Activated CD8-positive, alpha-beta T cell treated with anti-CD3 and anti-CD28 coated beads for 36 hours (primary cell): ENCODE data around the gene ST8SIA4. TPM values are rescaled to one million over a fixed set of nuclear protein-coding genes. Genes with fewer than 3 reads are reported as not detected.
A peak's percentile ranks its signal among the peaks of the same experiment; 100 is the strongest.

Experiments used
- ATAC-seq: fragments of 200-7000 bp; cut with Tn5 transposase; one replicate; pipeline ENCODE4 v1.10.0; 2021; ENCODE audit warnings: mild to moderate bottlenecking, moderate library complexity
- CTCF ChIA-PET: fragments of 350-600 bp; sonication (Branson Sonifier 250); formaldehyde crosslinking; loops from one replicate; lab custom pipeline; 2021; ENCODE audit warnings: antibody characterized with exemption; lab: Charles Lee
- POLR2A ChIA-PET: fragments of 350-600 bp; sonication (Branson Sonifier 250); formaldehyde crosslinking; loops from one replicate; lab custom pipeline; 2021; ENCODE audit warnings: antibody characterized with exemption; lab: Charles Lee
- DNase-seq: peaks from one replicate; pipeline ENCODE4 v3.0.0-alpha.2; 2020
- H3K27ac Mint-ChIP-seq: one replicate; pipeline ENCODE4 v1.8.0; 2021; ENCODE audit warnings: mild to moderate bottlenecking, mixed read lengths
- H3K27me3 Mint-ChIP-seq: one replicate; pipeline ENCODE4 v1.8.0; 2021; ENCODE audit warnings: mixed read lengths
- H3K36me3 Mint-ChIP-seq: one replicate; pipeline ENCODE4 v1.8.0; 2021; ENCODE audit warnings: low read depth, mixed read lengths
- H3K4me1 Mint-ChIP-seq: one replicate; pipeline ENCODE4 v1.8.0; 2021; ENCODE audit warnings: low read depth, mixed read lengths
- H3K4me3 Mint-ChIP-seq: one replicate; pipeline ENCODE4 v1.8.0; 2021; ENCODE audit warnings: mild to moderate bottlenecking, moderate library complexity, mixed read lengths
- H3K9me3 Mint-ChIP-seq: one replicate; pipeline ENCODE4 v1.8.0; 2021; ENCODE audit warnings: mixed read lengths
- CTCF ChIP-seq: fragments of 200-600 bp; IDR thresholded peaks from one replicate; pipeline ENCODE4 v1.8.0; 2022; ENCODE audit warnings: antibody characterized with exemption, mild to moderate bottlenecking
- intact Hi-C: fragments of 100-400 bp; cut with micrococcal nuclease; formaldehyde crosslinking; loops from one replicate; pipeline ENCODE4 v1.10.0; 2022
- total RNA-seq, 2 experiments: library from RNA; stranded (reverse); gene quantifications; one replicate each; pipeline ENCODE4 v1.2.3, GENCODE V29; 2021

ST8SIA4 gene
- total RNA-seq, 2 experiments from 2014 or later, result 31.6 to 34.1 TPM

- Mint-ChIP-seq H3K4me1 (peaks cover 58% of the 10 kb centered on the region), H3K9me3 (no peaks in the 10 kb centered on the region), H3K4me3 (no peak overlapping the region), H3K27me3 (no peaks in the 10 kb centered on the region), H3K36me3 (peaks cover 49% of the 10 kb centered on the region), H3K27ac (peak overlapping the region; percentile 25)
- TF ChIP-seq CTCF, result no peak
- DNase-seq, result no peak
- intact Hi-C loops, result no loop called here
- ChIA-PET CTCF (interaction anchor here (0.8 to 0.9 kb wide), 2 partner anchors 13 to 14 kb away, joined by 3 to 4 read pairs; no protein-coding TSS in a partner anchor), POLR2A (interaction anchor here (10.6 kb wide), 1 partner anchor 46 kb away, joined by 124 read pairs; the partner anchor contains the start of gene ST8SIA4)
- no peak for ATAC-seq
Measured at GRCh38 chr5:100855937-100856430, 47.1 kb downstream of the ST8SIA4 start.

- ChIA-PET CTCF (interaction anchor here (0.8 to 1.6 kb wide), 3 partner anchors 13 to 46 kb away, joined by 3 to 4 read pairs (median 3); no protein-coding TSS in a partner anchor), POLR2A (interaction anchor here (10.6 kb wide), 1 partner anchor 47 kb away, joined by 124 read pairs; the partner anchor contains the start of gene ST8SIA4)
- H3K27me3 Mint-ChIP-seq, result no peaks in the 10 kb centered on the region
- H3K9me3 Mint-ChIP-seq, result no peaks in the 10 kb centered on the region
- intact Hi-C loops, result no loop called here
- peaks cover 45% of the 10 kb centered on the region for H3K36me3 Mint-ChIP-seq
- peaks cover 53% of the 10 kb centered on the region for H3K4me1 Mint-ChIP-seq
- ATAC-seq (no peak), DNase-seq (no peak)
- peak overlapping the region; percentile 37 for H3K27ac Mint-ChIP-seq
- H3K4me3 Mint-ChIP-seq, result no peak overlapping the region
- TF ChIP-seq CTCF, result no peak
Measured at GRCh38 chr5:100855295-100855694, 47.8 kb downstream of the ST8SIA4 start.

DNA sequence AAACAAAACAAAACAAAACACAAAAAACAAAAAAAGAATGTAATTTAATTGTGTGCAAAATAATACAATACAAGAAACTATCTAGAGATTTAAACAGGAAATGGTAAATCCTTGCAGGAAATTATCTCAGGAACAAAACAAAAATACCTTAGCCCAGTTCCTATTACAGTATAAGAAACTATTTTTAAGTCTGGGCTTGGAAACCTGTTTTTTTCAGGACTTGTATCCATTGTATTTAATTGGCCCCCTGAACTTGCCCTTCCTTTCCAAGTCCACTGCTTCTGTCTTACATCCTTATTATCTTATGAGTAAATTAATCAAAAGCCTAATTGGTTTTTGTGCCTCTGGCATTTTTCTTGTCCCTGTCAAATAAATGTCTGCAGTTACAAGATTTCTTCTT, 48.5 kb downstream of the ST8SIA4 start:
- ATAC-seq, result no peak
- intact Hi-C loops, result no loop called here
- H3K27me3 Mint-ChIP-seq, result no peaks in the 10 kb centered on the region
- TF ChIP-seq CTCF, result no peak
- DNase-seq, result no peak
- ChIA-PET POLR2A (interaction anchor here (10.6 kb wide), 1 partner anchor 48 kb away, joined by 124 read pairs; the partner anchor contains the start of gene ST8SIA4), CTCF (interaction anchor here (1.6 kb wide), 1 partner anchor 47 kb away, joined by 3 read pairs; no protein-coding TSS in a partner anchor)
- peak overlapping the region; percentile 93 for H3K27ac Mint-ChIP-seq
- peaks cover 42% of the 10 kb centered on the region for H3K36me3 Mint-ChIP-seq
- no peaks in the 10 kb centered on the region for H3K9me3 Mint-ChIP-seq
- peaks cover 46% of the 10 kb centered on the region for H3K4me1 Mint-ChIP-seq
- H3K4me3 Mint-ChIP-seq, result no peak overlapping the region

- Mint-ChIP-seq H3K36me3 (peaks cover 47% of the 10 kb centered on the region), H3K27ac (peak overlapping the region; percentile 93), H3K4me1 (peaks cover 41% of the 10 kb centered on the region), H3K9me3 (no peaks in the 10 kb centered on the region), H3K4me3 (peak overlapping the region; percentile 54), H3K27me3 (no peaks in the 10 kb centered on the region)
- ChIA-PET POLR2A (interaction anchor here (3.3 kb wide), 1 partner anchor 48 kb away, joined by 27 read pairs; the partner anchor contains the start of gene ST8SIA4), CTCF (no interaction called here)
- TF ChIP-seq CTCF, result no peak
- intact Hi-C loops, result loop anchor here (2.0 kb wide), 1 partner anchor 47 kb away; no protein-coding TSS in a partner anchor
- DNase-seq (no peak), ATAC-seq (no peak)
Measured at GRCh38 chr5:100853582-100853981, 49.5 kb downstream of the ST8SIA4 start.

GRCh38 chr5:100852988-100853449, 50.1 kb downstream of the ST8SIA4 start:
- Mint-ChIP-seq H3K9me3 (no peaks in the 10 kb centered on the region), H3K4me1 (peaks cover 37% of the 10 kb centered on the region), H3K4me3 (peak overlapping the region; percentile 54), H3K27ac (peak overlapping the region; percentile 93), H3K36me3 (peaks cover 43% of the 10 kb centered on the region), H3K27me3 (no peaks in the 10 kb centered on the region)
- CTCF ChIA-PET, result interaction anchor here (2.7 kb wide), 1 partner anchor 49 kb away, joined by 16 read pairs; the partner anchor contains the start of gene ST8SIA4
- POLR2A ChIA-PET, result interaction anchor here (3.3 kb wide), 1 partner anchor 48 kb away, joined by 27 read pairs; the partner anchor contains the start of gene ST8SIA4
- no peak for TF ChIP-seq CTCF
- ATAC-seq (peak; percentile 90), DNase-seq (no peak)
- intact Hi-C loops, result loop anchor here (2.0 kb wide), 1 partner anchor 48 kb away; no protein-coding TSS in a partner anchor
